Measurements from ENCODE around the gene TAF5L. TPM values are rescaled to one million over a fixed set of nuclear protein-coding genes. Genes with fewer than 3 reads are reported as not detected.

TAF5L gene
- 9.3 TPM for total RNA-seq
- long read RNA-seq, full-length matches to known transcripts: 2 of 4 reads
- long read RNA-seq, partial matches to known transcripts: 0 of 4 reads
- long read RNA-seq, other reads (novel, unspliced or antisense): 2 of 4 reads

GRCh38 chr1:229625915-229626831 lies at the start of gene TAF5L, which contains the start of gene URB2:
TSS of gene TAF5L (minus strand) at chr1:229626122. CDS start at chr1:229614482, 11,640 bp downstream.
TSS of gene URB2 (plus strand) at chr1:229626247. CDS start at chr1:229627634, 1,387 bp downstream.
- intact Hi-C loops (cut with micrococcal nuclease): loop anchor here (10.0 kb wide), 1 partner anchor 61 kb away; no protein-coding TSS in a partner anchor
- Histone ChIP-seq H3K27me3 (ENCODE audit: low read depth) (no peaks in the 10 kb centered on the region), H3K4me1 (peaks cover 59% of the 10 kb centered on the region), H3K27ac (replicated peaks) (peak within 1 kb of the TSS; percentile 94), H3K9me3 (replicated peaks) (no peaks in the 10 kb centered on the region), H3K36me3 (no peaks in the 10 kb centered on the region), H3K4me3 (peak within 1 kb of the TSS; percentile 97)
- peak; percentile 87 for DNase-seq
- TF ChIP-seq CTCF (IDR thresholded peaks at IDR 0.05; ENCODE audit: borderline replicate concordance): no peak

DNA sequence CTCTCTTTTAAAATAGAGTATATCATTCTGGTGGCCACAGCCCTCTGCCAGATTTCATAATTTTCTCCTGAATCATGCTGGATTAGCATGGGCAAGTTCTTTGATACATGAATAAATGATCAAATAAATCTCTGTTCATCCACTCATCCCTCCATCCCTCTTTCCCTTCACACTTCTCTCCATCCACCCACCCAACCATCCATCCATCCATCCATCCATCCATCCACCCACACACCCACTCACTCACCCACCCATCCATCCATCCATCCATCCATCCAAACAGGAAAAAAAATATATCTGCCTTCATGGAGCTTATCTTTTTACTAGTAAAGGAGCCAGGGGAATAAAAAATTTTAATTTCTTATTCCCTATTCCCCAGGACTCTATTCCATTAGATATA lies 49.5 kb upstream of the TAF5L start:
- Histone ChIP-seq H3K27ac (replicated peaks) (no peak overlapping the region), H3K27me3 (ENCODE audit: low read depth) (no peaks in the 10 kb centered on the region), H3K9me3 (replicated peaks) (no peaks in the 10 kb centered on the region), H3K4me1 (no peaks in the 10 kb centered on the region), H3K4me3 (no peak overlapping the region), H3K36me3 (no peaks in the 10 kb centered on the region)
- DNase-seq: no peak
- TF ChIP-seq CTCF (IDR thresholded peaks at IDR 0.05; ENCODE audit: borderline replicate concordance): no peak
- intact Hi-C loops (cut with micrococcal nuclease): no loop called here

- H3K36me3 ChIP-seq: no peaks in the 10 kb centered on the region
- peaks cover 2% of the 10 kb centered on the region for H3K4me1 ChIP-seq
- no peak for DNase-seq
- no peaks in the 10 kb centered on the region for H3K9me3 ChIP-seq (replicated peaks)
- H3K27ac ChIP-seq (replicated peaks): no peak overlapping the region
- intact Hi-C loops (cut with micrococcal nuclease): no loop called here
- no peak overlapping the region for H3K4me3 ChIP-seq
- no peaks in the 10 kb centered on the region for H3K27me3 ChIP-seq (ENCODE audit: low read depth)
- TF ChIP-seq CTCF (IDR thresholded peaks at IDR 0.05; ENCODE audit: borderline replicate concordance): no peak
These were observed 48.1 kb upstream of the TAF5L start for GRCh38 chr1:229674042-229674441.

DNA sequence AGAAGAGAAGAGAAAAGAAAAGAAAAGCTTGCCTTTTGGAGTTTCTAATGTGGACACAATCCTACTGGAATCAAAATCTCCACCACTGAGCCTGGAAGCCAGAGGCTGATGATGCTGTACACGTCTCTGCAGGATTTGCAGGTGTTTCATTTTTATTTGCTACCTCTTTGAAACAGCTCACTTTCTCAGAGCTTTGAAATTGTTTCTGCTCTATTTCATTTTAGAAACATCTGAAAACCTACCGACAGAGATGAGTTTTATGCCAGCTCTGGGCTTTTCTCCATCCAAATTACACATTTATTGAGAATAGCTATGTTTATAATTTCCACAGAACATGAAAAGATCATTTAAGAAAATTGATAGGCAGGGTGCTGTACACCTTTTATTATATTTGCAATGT lies 46.3 kb upstream of the TAF5L start:
- H3K27ac ChIP-seq (replicated peaks): no peak overlapping the region
- no peak for TF ChIP-seq CTCF (IDR thresholded peaks at IDR 0.05; ENCODE audit: borderline replicate concordance)
- H3K36me3 ChIP-seq: no peaks in the 10 kb centered on the region
- H3K27me3 ChIP-seq (ENCODE audit: low read depth): no peaks in the 10 kb centered on the region
- peaks cover 6% of the 10 kb centered on the region for H3K4me1 ChIP-seq
- no peaks in the 10 kb centered on the region for H3K9me3 ChIP-seq (replicated peaks)
- no peak overlapping the region for H3K4me3 ChIP-seq
- intact Hi-C loops (cut with micrococcal nuclease): no loop called here
- no peak for DNase-seq

DNA sequence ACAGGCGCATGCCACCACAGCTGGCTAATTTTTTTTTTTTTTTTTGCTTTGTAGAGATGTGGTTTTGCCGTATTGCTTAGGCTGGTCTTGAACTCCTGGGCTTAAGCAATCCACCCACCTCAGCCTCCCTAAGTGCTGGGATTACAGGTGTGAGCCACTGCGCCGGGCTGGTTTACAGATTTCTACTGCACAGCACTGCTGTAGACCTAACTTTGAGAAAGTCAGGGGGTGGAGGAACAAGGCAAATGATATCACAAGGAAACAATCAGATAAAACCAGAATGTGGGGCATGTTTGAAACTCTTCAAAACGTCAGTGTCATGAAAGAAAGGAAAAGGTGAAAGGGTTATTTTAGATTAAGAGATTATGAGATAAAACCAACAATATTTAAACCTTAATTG lies 45.4 kb upstream of the TAF5L start:
- intact Hi-C loops (cut with micrococcal nuclease): no loop called here
- no peak for TF ChIP-seq CTCF (IDR thresholded peaks at IDR 0.05; ENCODE audit: borderline replicate concordance)

More for the DNA sequence above, 45.4 kb upstream of the TAF5L start:
- Histone ChIP-seq H3K4me1 (peaks cover 6% of the 10 kb centered on the region), H3K36me3 (no peaks in the 10 kb centered on the region), H3K27me3 (ENCODE audit: low read depth) (no peaks in the 10 kb centered on the region), H3K9me3 (replicated peaks) (no peaks in the 10 kb centered on the region), H3K4me3 (no peak overlapping the region), H3K27ac (replicated peaks) (no peak overlapping the region)
- no peak for DNase-seq

Data from left ventricle myocardium inferior (tissue), 1 donor.